Measurements from ENCODE around the gene COMMD1.

DNA sequence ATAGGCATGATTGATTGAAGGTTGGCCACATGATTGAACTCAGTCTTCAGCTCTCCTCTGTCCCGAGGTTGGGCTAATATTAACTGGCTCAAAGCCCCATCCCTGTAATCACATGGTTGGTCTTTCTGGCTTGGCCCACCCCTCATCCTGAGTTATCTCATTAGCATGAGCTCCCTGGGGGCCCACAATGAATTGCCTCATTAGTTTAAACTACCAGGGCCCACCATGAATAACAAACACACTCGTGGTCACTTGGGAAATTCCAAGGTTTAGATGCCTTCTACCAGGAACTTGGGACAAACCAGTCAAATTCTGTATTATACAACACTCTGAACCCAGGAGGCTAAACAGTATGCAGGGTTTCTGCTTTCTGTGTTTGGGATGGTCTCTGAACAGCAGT is 168.8 kb downstream of the COMMD1 start:
- no peak for TF ChIP-seq POLR2A (IDR thresholded peaks at IDR 0.05)
- TF ChIP-seq, protein P1, sequence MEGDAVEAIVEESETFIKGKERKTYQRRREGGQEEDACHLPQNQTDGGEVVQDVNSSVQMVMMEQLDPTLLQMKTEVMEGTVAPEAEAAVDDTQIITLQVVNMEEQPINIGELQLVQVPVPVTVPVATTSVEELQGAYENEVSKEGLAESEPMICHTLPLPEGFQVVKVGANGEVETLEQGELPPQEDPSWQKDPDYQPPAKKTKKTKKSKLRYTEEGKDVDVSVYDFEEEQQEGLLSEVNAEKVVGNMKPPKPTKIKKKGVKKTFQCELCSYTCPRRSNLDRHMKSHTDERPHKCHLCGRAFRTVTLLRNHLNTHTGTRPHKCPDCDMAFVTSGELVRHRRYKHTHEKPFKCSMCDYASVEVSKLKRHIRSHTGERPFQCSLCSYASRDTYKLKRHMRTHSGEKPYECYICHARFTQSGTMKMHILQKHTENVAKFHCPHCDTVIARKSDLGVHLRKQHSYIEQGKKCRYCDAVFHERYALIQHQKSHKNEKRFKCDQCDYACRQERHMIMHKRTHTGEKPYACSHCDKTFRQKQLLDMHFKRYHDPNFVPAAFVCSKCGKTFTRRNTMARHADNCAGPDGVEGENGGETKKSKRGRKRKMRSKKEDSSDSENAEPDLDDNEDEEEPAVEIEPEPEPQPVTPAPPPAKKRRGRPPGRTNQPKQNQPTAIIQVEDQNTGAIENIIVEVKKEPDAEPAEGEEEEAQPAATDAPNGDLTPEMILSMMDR (IDR thresholded peaks at IDR 0.05), result no peak

All from thyroid gland (tissue), 4 donors.